ENCODE data around the gene CELF4.

DNA sequence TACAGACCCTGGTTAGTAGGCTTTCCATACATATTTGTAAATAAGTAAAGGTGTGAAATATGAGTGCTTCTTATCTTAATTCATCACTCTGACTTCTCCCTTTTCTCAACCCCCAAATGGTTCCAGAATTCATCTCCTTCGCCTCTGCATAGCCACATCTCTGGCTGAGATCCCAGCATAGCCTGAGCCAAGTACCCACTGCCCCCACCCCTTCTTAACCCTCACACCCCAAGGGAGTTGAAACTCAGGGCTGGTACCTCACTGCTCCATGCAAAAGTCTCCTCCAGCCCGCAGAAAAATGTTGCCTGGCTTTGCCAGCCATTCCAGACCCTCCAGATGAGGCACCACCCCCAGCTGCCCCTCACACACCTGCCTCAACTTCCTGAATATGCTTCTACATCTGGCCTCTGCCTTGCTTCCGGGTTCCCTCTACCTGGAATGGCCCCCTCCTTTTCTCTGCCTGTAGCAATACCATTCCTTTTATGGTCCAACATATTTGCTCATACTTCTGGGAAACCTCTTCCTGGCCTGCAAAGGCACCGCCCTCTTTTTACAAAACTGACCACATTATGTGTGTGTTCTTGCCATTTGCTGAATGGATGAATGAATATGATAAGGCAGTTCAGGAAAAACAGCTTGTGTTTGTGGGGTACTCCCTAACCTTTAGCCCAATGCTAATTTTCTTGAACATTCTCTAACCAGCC, 112.8 kb downstream of the CELF4 start:
- TF ChIP-seq CTCF (conservative IDR thresholded peaks at IDR 0.05; ENCODE audit: low read depth, low read length), result no peak
- TF ChIP-seq EZH2phosphoT487 (IDR thresholded peaks at IDR 0.05; ENCODE audit: borderline replicate concordance, low read length), result no peak

Data from PC-3 (cell line).